ENCODE measurements around the gene MCOLN1. TPM values are rescaled to one million over a fixed set of nuclear protein-coding genes. Genes with fewer than 3 reads are reported as not detected.

Gene MCOLN1
- 10.6 and 25.2 TPM in 2 replicates for total RNA-seq

DNA sequence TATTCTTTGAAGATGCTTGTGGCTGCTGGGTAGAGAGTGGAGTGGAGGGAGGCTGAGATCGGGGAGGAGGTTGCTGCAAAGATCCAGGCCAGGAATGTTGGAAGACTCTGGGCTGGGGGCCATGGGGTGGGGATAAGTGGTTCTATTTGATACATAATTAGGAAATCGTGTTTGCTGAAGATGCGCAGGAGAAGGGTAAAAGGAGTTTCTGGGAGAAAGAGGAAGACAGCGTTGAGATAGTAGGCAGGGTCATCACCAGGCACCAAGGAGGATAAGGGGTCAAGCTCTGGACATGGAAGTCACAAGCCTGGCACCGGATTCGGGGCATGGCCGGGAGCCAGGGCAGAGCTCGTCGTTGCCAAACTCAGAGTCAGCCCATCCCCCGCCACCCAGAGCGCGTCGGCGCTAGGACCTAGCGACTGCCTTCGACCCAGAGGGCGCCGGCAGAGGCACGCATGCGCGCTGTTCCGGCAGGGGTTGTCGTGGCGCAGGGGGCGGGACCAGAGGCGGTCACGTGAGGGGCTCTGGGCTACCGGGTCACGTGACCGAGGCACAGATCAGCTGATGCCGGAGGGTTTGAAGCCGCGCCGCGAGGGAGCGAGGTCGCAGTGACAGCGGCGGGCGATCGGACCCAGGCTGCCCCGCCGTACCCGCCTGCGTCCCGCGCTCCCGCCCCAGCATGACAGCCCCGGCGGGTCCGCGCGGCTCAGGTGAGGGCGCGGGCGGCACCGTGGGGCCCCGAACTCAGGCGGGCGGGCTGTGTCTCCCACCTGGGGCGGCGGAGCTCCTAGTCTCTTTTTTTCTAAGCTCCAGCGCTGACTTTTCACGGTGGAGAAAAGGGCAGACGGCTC is at the start of gene MCOLN1:
TSS of gene MCOLN1 (plus strand) at position 553 of the 851 bp plus-strand sequence. CDS start at position 680, 127 bp downstream.
- DNase-seq (ENCODE audit: extremely low read depth, low read depth, low spot score), result peak; percentile 51

DNA sequence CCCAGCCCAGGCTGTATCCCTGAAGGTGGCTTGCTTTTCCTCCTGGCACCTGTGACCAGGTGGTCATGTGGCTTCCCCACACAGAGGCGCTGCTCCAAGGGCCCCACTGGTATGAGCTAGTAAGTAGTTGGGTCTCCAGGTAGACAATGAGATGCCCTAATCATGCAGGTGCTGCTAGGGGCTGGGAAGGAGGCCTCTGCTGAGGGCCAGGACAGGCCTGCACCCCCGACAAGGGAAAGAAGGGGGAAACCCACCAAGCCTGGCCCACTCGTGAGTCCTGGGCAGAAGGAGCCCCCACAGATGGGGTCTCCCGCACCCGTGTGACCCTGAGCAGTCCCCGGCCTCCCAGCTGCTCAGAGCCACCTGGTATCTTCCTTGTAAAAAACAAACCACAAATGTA is 46.8 kb upstream of the MCOLN1 start:
- no peak for DNase-seq (ENCODE audit: extremely low read depth, low read depth, low spot score)

DNA sequence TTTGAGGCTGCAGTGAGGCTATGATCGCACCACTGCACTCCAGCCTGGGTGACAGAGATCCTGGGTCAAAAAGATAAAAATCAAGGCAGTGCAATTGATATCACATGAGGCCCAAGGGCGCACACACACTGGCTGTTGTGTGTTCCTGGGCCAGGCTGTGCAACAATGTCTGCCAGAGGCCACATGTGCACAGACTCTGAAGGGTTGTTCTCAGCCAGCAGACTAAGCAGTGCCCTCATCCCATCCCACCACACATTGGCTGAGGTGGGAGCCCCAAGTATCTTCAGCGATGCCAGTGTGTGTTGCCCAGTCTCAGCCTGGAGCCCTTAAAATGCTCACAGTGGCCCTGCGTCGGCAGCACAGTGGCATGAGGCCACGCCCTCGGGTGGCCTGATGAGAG is 46.2 kb upstream of the MCOLN1 start:
- no peak for DNase-seq (ENCODE audit: extremely low read depth, low read depth, low spot score)

DNA sequence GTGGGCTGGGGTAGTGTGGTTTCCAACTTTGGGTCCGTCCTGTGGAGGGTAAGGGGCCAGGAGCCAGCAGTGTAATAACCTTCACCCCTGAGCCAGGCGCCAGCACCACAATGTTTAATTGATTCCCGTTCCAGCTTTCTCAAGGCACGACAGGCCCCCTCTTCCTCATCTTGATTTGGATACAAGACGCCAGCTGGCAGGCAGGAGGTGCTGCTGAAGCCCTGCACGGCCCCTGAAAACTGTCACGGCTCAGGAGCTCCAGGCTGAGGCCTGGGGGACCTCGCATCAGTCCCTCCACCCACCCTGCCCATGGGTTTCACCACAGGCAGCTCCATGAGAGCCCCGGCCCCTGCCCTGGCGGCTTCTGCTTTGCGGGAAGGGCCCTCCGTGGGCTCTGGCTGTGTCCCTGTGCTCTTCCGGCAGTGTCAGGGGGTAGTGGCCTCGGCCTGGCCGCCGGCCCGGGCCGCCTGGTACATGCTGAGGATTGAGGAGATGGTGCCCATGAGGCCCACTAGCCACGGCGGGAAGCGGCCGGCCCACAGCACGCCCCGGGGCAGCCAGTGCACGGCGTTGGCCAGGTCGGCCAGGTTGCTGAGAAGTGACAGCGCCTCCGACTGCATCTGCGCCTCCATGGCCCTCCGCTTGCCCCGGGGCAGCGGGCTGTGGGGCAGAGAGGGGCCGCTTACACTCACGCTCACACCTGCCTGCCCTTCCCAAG is 45.5 kb upstream of the MCOLN1 start:
- DNase-seq (ENCODE audit: extremely low read depth, low read depth, low spot score), result no peak

DNA sequence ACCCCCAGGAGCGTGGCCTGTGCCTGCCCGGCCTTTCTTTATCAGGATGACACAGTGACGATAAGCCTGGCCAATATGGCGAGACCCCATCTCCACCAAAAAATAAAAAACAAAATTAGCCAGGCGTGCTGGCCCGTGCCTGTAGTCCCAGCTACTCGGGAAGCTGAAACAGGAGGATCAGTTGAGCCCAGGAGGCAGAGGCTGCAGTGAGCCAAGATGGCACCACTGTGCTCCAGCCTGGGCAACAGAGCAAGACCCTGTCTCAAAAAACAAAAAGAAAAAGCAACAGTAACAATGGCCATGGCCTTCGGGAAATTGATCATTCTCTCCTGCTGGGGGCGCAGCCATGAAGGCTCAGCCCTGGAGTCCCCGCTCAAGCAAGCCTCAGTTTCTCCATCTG is 44.7 kb upstream of the MCOLN1 start:
- no peak for DNase-seq (ENCODE audit: extremely low read depth, low read depth, low spot score)

DNA sequence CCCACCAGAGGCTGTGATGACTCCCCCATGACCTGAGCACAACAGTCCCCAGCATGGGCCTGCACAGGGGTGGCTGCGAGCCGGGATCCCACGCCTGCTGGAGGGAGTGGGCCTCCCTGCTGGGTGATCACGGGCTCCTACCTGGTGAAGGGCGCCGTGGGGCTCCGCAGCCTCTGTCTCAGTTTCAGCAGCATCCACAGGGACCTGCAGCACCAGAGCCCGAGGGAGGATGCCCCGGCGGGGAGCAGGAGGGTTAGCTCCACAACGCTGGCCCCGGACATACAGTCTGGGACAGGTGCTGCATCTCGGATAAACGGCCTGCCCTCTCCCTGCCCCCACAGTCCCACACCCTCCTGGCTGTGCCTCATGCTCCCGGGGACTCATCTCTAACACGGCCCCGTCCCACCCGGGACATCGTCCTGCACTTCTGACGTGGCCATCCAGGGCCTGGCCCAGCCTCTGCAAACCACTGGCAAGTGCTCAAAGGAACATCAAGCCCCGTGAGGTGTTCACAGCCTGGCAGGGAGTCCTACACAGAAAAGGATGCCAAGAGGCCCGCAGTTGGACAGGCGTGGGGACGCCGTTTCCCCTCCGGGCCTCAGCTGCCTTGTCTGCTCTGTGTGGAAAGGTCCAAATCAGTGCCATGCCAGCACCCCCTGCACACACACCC is 44.1 kb upstream of the MCOLN1 start:
- DNase-seq (ENCODE audit: extremely low read depth, low read depth, low spot score), result no peak

DNA sequence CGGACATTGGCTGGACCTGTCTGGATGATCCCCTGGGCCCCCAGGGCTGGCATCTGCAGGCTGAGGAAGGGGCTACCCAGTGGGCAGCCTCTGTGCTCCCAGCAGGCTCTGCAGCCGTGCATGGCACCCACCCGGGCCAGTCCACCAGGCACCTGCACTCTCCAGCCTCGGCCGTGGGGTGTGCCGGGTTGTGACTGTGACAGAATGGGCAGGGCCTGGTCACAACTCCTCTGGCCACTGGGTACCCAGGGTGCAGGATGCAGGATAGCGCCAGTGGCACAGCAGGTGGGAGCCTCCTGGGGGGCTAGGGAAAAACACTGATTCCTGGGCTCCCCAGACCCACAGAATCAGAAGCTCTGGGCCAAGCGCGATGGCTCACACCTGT is 43.6 kb upstream of the MCOLN1 start:
- DNase-seq (ENCODE audit: extremely low read depth, low read depth, low spot score), result no peak

DNA sequence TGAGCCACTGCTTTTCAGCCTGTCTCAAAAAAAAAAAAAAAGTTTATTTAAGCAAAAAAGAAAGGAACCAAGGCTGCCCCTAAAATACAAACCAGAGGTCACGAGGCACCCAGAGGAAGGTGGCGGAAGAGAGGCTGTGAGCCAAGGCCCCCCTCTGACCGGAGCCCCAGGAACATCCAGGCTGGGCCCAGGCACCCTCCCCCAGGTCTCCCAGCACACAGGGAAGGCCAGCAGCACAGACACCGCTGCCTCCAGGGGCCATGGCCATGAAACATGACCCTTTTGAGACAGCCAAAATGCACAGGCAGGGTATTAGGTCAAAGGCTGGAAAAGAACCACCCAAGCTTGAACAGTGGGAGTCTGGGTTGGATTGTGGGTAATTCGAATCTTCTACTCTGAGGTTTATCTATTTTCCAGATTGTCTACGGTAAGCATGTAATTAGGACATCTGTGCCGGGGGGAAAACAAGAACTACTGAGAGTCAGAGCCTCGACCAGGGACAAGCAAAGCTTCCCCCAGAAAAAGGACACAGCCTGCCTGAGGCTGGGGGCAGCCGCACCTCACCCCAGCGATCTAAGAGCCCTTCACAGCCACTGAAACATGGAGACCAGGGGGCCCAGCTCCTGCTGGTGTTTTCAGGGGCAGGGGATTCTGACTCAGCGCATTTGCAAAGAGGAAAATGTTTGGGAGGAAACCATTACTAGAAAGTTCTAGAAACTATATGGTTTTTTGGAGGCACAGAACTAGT is 42.0 kb upstream of the MCOLN1 start:
- no peak for DNase-seq (ENCODE audit: extremely low read depth, low read depth, low spot score)

DNA sequence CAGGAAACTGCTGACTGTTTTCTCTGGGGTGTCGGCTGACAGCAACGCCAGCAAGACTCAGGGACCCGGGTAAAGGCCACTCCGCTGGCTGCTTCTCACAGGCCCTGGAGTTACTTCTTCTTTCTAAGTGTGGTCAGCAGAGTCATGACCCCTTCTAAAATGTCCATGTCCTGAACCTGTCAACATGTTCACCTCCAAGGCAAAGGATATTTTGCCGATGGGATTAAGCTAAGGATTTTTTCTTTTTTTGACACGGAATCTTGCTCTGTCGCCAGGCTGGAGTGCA is 41.5 kb upstream of the MCOLN1 start:
- DNase-seq (ENCODE audit: extremely low read depth, low read depth, low spot score), result no peak

DNA sequence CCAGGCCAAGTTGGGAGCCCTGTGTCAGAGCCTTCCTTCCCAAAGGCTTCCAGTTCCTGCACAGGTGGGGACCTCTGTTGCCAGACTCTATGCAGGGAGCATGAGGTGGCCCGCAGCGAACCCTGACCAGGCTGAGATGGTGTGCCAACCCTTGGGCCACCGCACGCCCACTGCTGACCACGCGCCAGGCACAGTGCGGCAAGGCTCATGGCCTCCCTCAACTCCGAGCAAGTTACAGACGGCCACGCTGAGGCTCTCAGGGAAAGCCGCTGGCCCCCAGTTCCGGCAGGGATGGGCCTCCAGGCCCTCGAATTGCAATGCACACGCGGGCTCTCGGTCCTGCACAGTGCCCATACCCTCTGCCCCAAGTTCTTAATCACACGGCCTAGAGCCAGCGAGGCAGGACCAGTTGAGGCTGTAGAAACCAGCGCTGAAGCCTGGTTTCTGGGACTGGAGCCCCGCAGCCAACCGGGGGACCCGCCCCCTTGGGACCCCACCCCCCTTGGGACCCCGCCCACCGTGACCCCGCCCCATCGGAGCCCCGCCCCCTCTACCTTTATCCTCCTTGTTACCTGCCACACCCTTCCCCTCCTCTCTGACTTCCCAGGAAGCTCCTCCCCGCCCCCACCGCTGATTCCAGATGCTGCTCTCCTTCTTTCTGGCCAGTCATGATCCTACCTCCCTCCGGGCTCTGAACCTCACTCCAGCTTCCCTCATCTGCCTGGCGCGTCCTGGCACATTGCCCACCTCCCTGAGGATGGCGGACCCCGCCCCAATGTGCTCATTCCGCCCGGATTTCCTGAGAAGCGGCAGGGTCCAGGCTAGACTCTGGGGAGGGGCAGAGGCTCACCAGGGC is 39.6 kb upstream of the MCOLN1 start:
- no peak for DNase-seq (ENCODE audit: extremely low read depth, low read depth, low spot score)

DNA sequence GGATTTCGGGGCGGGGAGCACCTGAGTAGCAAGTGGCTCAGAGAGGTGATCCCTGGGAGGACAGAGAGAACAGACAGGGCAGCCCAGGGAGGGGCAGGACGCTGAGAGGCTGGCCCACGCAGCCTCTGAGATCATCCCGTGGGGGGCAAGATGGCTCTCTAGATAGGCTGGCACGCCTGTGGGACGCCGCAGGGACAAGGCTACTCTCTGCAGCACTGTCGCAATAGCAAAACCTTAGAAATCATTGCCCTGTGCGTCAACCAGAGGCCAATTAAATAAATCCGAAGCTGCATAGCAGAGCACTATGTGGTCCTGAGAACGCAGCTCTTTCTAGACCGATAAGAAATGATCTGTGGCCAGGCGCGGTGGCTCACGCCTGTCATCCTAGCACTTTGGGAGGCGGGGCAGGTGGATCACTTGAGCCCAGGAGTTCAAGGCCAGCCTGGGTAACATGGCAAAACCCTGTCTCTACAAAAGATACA is 38.7 kb upstream of the MCOLN1 start:
- DNase-seq (ENCODE audit: extremely low read depth, low read depth, low spot score), result no peak

DNA sequence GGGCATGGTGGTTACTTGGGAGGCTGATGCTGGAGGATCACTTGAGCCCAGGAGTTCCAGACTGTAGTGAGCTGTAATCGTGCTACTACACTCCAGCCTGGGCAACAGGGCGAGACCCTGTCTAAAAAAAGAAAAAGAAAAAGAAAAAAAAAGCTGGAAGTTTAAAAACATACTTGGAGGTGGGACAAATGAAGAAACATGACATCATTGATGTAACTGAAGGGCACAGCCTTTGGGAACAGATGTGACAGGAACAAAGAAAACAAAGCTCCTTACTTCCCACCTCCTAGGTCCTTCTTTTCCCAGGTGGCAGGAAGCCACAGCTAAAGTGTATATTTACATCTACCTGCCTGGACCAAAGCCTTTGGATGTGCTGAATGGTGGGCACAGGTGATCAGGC is 35.5 kb upstream of the MCOLN1 start:
- DNase-seq (ENCODE audit: extremely low read depth, low read depth, low spot score), result no peak

DNA sequence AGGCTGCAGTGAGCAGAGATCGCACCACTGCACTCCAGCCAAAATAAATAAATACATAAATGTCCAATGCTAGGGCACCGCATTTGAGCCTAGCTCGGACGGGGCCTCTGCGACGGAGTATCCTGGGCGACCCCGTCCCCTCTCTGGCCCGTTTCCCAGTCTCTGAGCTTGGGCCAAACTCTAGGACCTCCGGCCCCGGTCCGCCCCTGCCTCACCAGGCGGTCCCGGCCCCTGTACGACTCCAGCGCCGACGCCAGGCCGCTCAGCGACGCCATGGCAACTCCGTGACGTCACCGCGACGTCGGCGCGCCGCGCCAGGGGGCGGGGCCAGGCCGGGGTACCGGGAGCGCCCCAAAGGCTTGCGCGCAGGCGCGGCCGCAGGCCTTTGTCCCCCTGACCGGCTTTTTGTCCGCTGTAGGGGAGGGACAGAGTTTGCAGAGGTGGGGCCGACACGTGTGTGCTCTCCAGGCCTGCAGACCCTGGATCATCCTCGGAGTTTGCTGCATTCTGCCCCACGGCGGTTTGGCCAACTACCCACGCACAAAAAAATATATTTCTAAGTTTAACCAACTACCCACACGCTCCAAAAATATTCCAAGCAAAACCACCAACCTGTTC is 33.6 kb upstream of the MCOLN1 start, which contains the start of gene PEX11G:
TSS of gene PEX11G (minus strand) at position 300 of the 618 bp plus-strand sequence. CDS start at position 275, 25 bp downstream.
- DNase-seq (ENCODE audit: extremely low read depth, low read depth, low spot score), result no peak

DNA sequence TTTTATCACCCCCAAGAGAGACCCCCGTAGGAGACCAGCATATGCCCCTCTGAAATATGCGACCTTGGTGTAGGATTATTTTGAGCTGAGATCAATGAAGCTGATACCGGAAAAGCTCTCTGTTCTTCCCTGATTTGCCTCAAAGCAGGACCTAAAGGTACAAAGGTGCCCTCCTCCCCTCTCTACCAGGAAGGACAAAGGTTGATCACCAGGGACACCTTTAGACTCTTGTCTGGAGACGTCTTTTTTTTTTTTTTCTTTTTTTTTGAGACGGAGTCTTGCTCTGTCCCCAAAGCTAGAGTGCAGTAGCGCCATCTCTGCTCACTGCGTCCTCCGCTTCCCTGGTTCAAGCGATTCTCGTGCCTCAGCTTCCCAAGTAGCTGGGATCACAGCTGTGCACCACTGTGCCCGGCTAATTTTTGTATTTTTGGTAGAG is 32.8 kb upstream of the MCOLN1 start:
- no peak for DNase-seq (ENCODE audit: extremely low read depth, low read depth, low spot score)

DNA sequence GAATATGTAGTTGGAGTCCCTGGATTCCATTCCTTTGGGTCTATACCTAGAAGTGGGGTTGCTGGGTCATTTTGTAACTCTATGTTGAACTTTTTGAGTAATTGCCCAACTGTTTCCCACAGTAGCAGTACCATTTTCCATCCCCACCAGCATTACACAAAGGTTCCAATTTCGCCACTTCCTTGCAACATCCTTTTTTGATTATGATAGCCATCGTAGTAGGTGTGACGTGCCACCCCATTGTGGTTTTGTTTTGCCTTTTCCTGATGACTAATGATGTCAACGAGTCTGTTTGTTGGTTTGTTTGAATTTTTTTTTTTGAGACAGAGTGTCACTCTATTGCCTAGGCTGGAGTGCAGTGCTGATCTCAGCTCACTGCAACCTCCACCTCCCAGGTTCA is 30.3 kb upstream of the MCOLN1 start:
- DNase-seq (ENCODE audit: extremely low read depth, low read depth, low spot score), result peak; percentile 77

DNA sequence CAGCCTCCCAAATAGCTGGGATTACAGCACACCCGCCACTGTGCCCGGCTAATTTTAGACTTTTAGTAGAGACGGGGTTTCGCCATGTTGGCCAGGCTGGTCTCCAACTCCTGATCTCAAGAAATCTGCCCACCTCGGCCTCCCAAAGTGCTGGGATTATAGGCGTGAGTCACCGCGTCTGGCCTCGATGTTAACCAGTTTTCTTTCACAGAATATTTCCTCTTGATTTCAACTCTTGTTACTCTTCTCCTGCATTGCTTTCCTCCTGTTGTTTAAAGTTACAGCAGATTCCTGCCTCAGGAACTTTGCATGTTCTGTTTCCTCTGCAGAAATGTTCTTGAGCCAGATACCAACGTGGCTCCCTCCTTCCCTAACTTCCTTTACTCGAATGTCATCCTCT is 29.9 kb upstream of the MCOLN1 start:
- DNase-seq (ENCODE audit: extremely low read depth, low read depth, low spot score), result peak; percentile 36

DNA sequence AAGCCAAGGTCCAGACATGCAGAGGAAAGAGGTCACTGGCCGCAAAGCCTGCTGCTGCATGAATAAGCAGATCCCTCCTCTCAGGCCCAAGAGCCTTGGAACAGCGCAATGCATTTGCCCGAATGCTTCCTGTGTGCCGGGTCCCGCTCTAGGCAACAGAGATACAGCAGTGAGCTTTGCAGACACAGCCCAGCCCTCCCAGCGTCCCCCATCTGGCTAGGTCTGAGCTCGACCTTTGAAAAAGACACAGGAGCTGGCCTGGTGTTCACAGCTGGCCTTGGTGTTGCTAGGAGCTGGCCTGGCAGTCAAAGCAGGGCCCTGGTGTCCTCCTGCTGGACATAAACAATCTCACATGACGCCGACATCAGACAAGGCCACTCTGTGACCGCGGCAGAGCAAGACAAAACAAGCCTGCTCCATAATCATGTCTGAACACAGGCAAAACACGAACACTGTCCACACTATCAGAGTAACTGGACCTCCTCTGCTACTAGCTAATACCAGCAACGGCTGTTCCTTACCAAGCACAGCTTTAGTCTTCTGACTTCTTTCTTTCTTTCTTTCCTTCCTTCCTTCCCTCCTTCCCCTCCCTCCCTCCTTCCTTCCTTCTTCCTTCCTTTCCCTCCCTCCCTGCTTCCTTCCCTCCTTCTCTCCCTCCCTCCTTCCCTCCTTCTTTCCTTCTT is 27.9 kb upstream of the MCOLN1 start:
- no peak for DNase-seq (ENCODE audit: extremely low read depth, low read depth, low spot score)

DNA sequence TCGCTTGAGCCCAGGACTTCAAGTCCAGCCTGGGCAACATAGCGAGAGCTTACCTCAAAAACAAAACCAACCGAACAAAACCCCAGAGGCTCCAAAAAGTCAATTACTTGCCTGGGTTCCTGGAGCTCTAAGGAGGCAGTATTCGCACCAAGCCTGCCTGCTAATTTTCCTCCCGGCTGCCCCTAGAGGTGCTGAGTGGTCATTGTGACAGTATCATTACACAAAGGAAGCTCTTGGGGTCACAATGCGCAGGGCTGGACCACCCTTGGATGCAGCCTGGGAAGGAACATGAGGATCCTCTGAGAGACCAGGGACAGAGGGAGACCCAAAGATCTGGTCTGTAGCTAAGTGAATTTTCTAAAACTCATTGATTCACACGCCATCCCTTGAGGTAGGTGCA is 25.1 kb upstream of the MCOLN1 start:
- no peak for DNase-seq (ENCODE audit: extremely low read depth, low read depth, low spot score)

All from glomerular endothelial cell (primary cell).